Karpas-422 (cell line): ENCODE data around the gene MYCBPAP. TPM values are rescaled to one million over a fixed set of nuclear protein-coding genes. Genes with fewer than 3 reads are reported as not detected.

Source experiments
- DNase-seq: peaks from one replicate; pipeline ENCODE4 v3.0.0-alpha.2; 2015
- H2AFZ ChIP-seq: fragments of 200-600 bp; sonication (generic); 2 replicates; pipeline ENCODE4 v1.6.1; 2014; ENCODE audit warnings: antibody characterized with exemption, low read length, mixed read lengths
- H3K27ac ChIP-seq: fragments of 200-600 bp; sonication (generic); 2 replicates; pipeline ENCODE4 v1.5.1; 2014; ENCODE audit warnings: mild to moderate bottlenecking, low read length, moderate library complexity
- H3K27me3 ChIP-seq: fragments of 200-600 bp; sonication (generic); 2 replicates; pipeline ENCODE4 v1.6.1; 2014; ENCODE audit warnings: low read length, mixed read lengths
- H3K36me3 ChIP-seq: fragments of 200-600 bp; sonication (generic); 2 replicates; pipeline ENCODE4 v1.6.1; 2014; ENCODE audit warnings: low read length, mixed read lengths; ENCODE audit not compliant: insufficient read depth
- H3K4me1 ChIP-seq: fragments of 200-600 bp; sonication (generic); 2 replicates; pipeline ENCODE4 v1.6.1; 2014; ENCODE audit warnings: mild to moderate bottlenecking, low read length, mixed read lengths
- H3K4me2 ChIP-seq: fragments of 200-600 bp; sonication (generic); 2 replicates; pipeline ENCODE4 v1.6.1; 2014; ENCODE audit warnings: low read length, low read depth, mild to moderate bottlenecking; ENCODE audit not compliant: poor library complexity, severe bottlenecking
- H3K4me3 ChIP-seq: fragments of 200-600 bp; sonication (generic); 2 replicates; pipeline ENCODE4 v1.5.1; 2014; ENCODE audit warnings: mild to moderate bottlenecking, antibody characterized with exemption, low read length, mixed read lengths
- H3K79me2 ChIP-seq: fragments of 200-600 bp; sonication (generic); 2 replicates; pipeline ENCODE4 v1.6.1; 2014; ENCODE audit warnings: mild to moderate bottlenecking, low read length, mixed read lengths
- H3K9ac ChIP-seq: fragments of 200-600 bp; sonication (generic); 2 replicates; pipeline ENCODE4 v1.6.0; 2014; ENCODE audit warnings: low read length
- H3K9me2 ChIP-seq: fragments of 200-600 bp; sonication (generic), shearing (Covaris generic); replicated peaks from 2 replicates; pipeline ENCODE4 v1.6.0; 2014; ENCODE audit warnings: mild to moderate bottlenecking, low read length, moderate library complexity; ENCODE audit not compliant: insufficient read depth
- H3K9me3 ChIP-seq: fragments of 300-700, 200-600 bp; sonication (generic); 2 replicates; pipeline ENCODE4 v1.6.1; 2014; ENCODE audit warnings: low read length, mixed read lengths
- H4K20me1 ChIP-seq: fragments of 200-600 bp; sonication (generic); 2 replicates; pipeline ENCODE4 v1.6.1; 2014; ENCODE audit warnings: mild to moderate bottlenecking, antibody characterized with exemption, low read length, low read depth; ENCODE audit not compliant: insufficient read depth
- total RNA-seq: library from RNA; depleted of rRNA; stranded (reverse); fragments of >200 nt; shearing (Covaris generic); gene quantifications from 2 replicates; pipeline ENCODE4 v1.2.3, GENCODE V29; 2014; ENCODE audit warnings: low replicate concordance

MYCBPAP gene
- total RNA-seq, 1 experiment from 2014 or later = 2.0 TPM

- no peaks in the 10 kb centered on the region for H3K27me3 ChIP-seq
- H3K4me1 ChIP-seq = peaks cover 4% of the 10 kb centered on the region
- H3K4me3 ChIP-seq = no peak overlapping the region
These were observed 49.9 kb downstream of the MYCBPAP start for GRCh38 chr17:50558091-50558490.

GRCh38 chr17:50558581-50558940 is 50.3 kb downstream of the MYCBPAP start:
- H3K9ac ChIP-seq = no peak overlapping the region

More at GRCh38 chr17:50558091-50558490, 49.9 kb downstream of the MYCBPAP start:
- H3K79me2 ChIP-seq = no peaks in the 10 kb centered on the region
- peaks cover 7% of the 10 kb centered on the region; the same call in 1 of the 2 replicates for H4K20me1 ChIP-seq
- H3K9me2 ChIP-seq = no peaks in the 10 kb centered on the region
- no peak for DNase-seq
- H3K4me2 ChIP-seq = no peak overlapping the region
- no peak overlapping the region for H3K9ac ChIP-seq
- H3K36me3 ChIP-seq = no peaks in the 10 kb centered on the region
- no peaks in the 10 kb centered on the region for H3K9me3 ChIP-seq
- H2AFZ ChIP-seq = no peak overlapping the region
- no peak overlapping the region for H3K27ac ChIP-seq

GRCh38 chr17:50558941-50559614 is 50.8 kb downstream of the MYCBPAP start:
- H2AFZ ChIP-seq = no peak overlapping the region

More at GRCh38 chr17:50558581-50558940, 50.3 kb downstream of the MYCBPAP start:
- H3K4me2 ChIP-seq = no peak overlapping the region
- H3K27ac ChIP-seq = no peak overlapping the region
- H2AFZ ChIP-seq = no peak overlapping the region
- H3K27me3 ChIP-seq = no peaks in the 10 kb centered on the region
- H3K9me3 ChIP-seq = no peaks in the 10 kb centered on the region
- H3K4me3 ChIP-seq = no peak overlapping the region
- no peaks in the 10 kb centered on the region for H3K79me2 ChIP-seq
- H4K20me1 ChIP-seq = peaks cover 10% of the 10 kb centered on the region; the same call in 1 of the 2 replicates
- H3K36me3 ChIP-seq = no peaks in the 10 kb centered on the region
- H3K9me2 ChIP-seq = no peaks in the 10 kb centered on the region
- no peak for DNase-seq
- H3K4me1 ChIP-seq = peaks cover 4% of the 10 kb centered on the region

GRCh38 chr17:50559674-50560184 is 51.5 kb downstream of the MYCBPAP start:
- Histone ChIP-seq H3K27ac (no peak overlapping the region), H3K79me2 (no peaks in the 10 kb centered on the region), H3K4me2 (no peak overlapping the region), H3K9me3 (no peaks in the 10 kb centered on the region), H2AFZ (no peak overlapping the region), H4K20me1 (peaks cover 11% of the 10 kb centered on the region; the same call in 1 of the 2 replicates), H3K27me3 (no peaks in the 10 kb centered on the region), H3K9ac (no peak overlapping the region), H3K4me1 (peaks cover 4% of the 10 kb centered on the region), H3K9me2 (no peaks in the 10 kb centered on the region), H3K4me3 (no peak overlapping the region), H3K36me3 (no peaks in the 10 kb centered on the region)
- peak; percentile 68 for DNase-seq

More at GRCh38 chr17:50558941-50559614, 50.8 kb downstream of the MYCBPAP start:
- no peaks in the 10 kb centered on the region for H3K36me3 ChIP-seq
- H3K4me3 ChIP-seq = no peak overlapping the region
- no peaks in the 10 kb centered on the region for H3K27me3 ChIP-seq
- no peak overlapping the region for H3K27ac ChIP-seq
- H4K20me1 ChIP-seq = peaks cover 11% of the 10 kb centered on the region; the same call in 1 of the 2 replicates
- peak; percentile 55 for DNase-seq
- no peaks in the 10 kb centered on the region for H3K9me3 ChIP-seq
- no peak overlapping the region for H3K9ac ChIP-seq
- H3K79me2 ChIP-seq = no peaks in the 10 kb centered on the region
- H3K4me2 ChIP-seq = no peak overlapping the region
- peaks cover 4% of the 10 kb centered on the region for H3K4me1 ChIP-seq
- H3K9me2 ChIP-seq = no peaks in the 10 kb centered on the region

- Histone ChIP-seq H4K20me1 (peaks cover 11% of the 10 kb centered on the region; the same call in 1 of the 2 replicates), H3K4me1 (peaks cover 4% of the 10 kb centered on the region), H3K9me2 (no peaks in the 10 kb centered on the region), H3K4me3 (peak within 1 kb of the TSS; percentile 27; the same call in 1 of the 2 replicates), H3K27ac (no peak within 1 kb of the TSS), H3K9me3 (no peaks in the 10 kb centered on the region), H3K79me2 (no peaks in the 10 kb centered on the region), H3K4me2 (peak within 1 kb of the TSS; percentile 47), H3K27me3 (no peaks in the 10 kb centered on the region), H2AFZ (no peak within 1 kb of the TSS), H3K36me3 (no peaks in the 10 kb centered on the region), H3K9ac (no peak within 1 kb of the TSS)
- peak; percentile 95 for DNase-seq
These were observed 52.1 kb downstream of the MYCBPAP start, which contains the start of gene CACNA1G for GRCh38 chr17:50560185-50560824. CACNA1G (plus strand) TSS chr17:50560715; CDS start chr17:50561460, 745 bp downstream.

GRCh38 chr17:50560931-50561745 is 52.9 kb downstream of the MYCBPAP start:
- Histone ChIP-seq H3K27me3 (no peaks in the 10 kb centered on the region), H3K9ac (no peak overlapping the region), H2AFZ (no peak overlapping the region)

GRCh38 chr17:50561746-50562141 is 53.5 kb downstream of the MYCBPAP start:
- Histone ChIP-seq H3K36me3 (no peaks in the 10 kb centered on the region), H3K4me2 (no peak overlapping the region), H3K9ac (no peak overlapping the region), H3K4me1 (peaks cover 4% of the 10 kb centered on the region), H3K9me2 (no peaks in the 10 kb centered on the region), H3K27ac (no peak overlapping the region), H3K9me3 (no peaks in the 10 kb centered on the region), H2AFZ (no peak overlapping the region), H3K4me3 (no peak overlapping the region), H3K27me3 (no peaks in the 10 kb centered on the region), H4K20me1 (peaks cover 11% of the 10 kb centered on the region; the same call in 1 of the 2 replicates), H3K79me2 (no peaks in the 10 kb centered on the region)
- DNase-seq = no peak

More at GRCh38 chr17:50560931-50561745, 52.9 kb downstream of the MYCBPAP start:
- peaks cover 4% of the 10 kb centered on the region for H3K4me1 ChIP-seq
- no peak overlapping the region for H3K27ac ChIP-seq
- peak overlapping the region; percentile 27; the same call in 1 of the 2 replicates for H3K4me3 ChIP-seq
- peaks cover 11% of the 10 kb centered on the region; the same call in 1 of the 2 replicates for H4K20me1 ChIP-seq
- H3K36me3 ChIP-seq = no peaks in the 10 kb centered on the region
- H3K4me2 ChIP-seq = peak overlapping the region; percentile 47
- H3K9me2 ChIP-seq = no peaks in the 10 kb centered on the region
- no peaks in the 10 kb centered on the region for H3K79me2 ChIP-seq
- H3K9me3 ChIP-seq = no peaks in the 10 kb centered on the region
- DNase-seq = no peak
